HG03432 (cell line): ENCODE data around the gene TBCD.
"Not testable (repeated sequence)": the region's sequence is repeated elsewhere in the genome, so short reads cannot be mapped to it uniquely, and the experiment has no call there.

Source experiments
- ATAC-seq: cut with Tn5 transposase; IDR thresholded peaks from one replicate; pipeline ENCODE4 v1.9.1; 2021; ENCODE audit warnings: mild to moderate bottlenecking, moderate library complexity; ENCODE audit not compliant: unreplicated experiment

Gene TBCD

GRCh38 chr17:82985428-82985805 is 233.6 kb downstream of the TBCD start:
- ATAC-seq: no peak

GRCh38 chr17:82985973-82986372 is 234.1 kb downstream of the TBCD start:
- ATAC-seq: no peak

- ATAC-seq: not testable (repeated sequence)
Measured at GRCh38 chr17:82989051-82989450, 237.2 kb downstream of the TBCD start.

GRCh38 chr17:82989881-82990280 is 238.0 kb downstream of the TBCD start:
- no peak for ATAC-seq

GRCh38 chr17:82993005-82993404 is 241.1 kb downstream of the TBCD start:
- no peak for ATAC-seq
